HepG2 (cell line): ENCODE measurements around the gene ZC3H18. TPM values are rescaled to one million over a fixed set of nuclear protein-coding genes. Genes with fewer than 3 reads are reported as not detected.

ENCODE experiments used
- ADNP ChIP-seq: sonication (generic); formaldehyde crosslinking; IDR thresholded peaks from 2 replicates; pipeline ENCODE4 v1.4.0; 2020; ENCODE audit warnings: missing genetic modification reagents
- AGO2 ChIP-seq: fragments of 200-400 bp; formaldehyde crosslinking; optimal IDR thresholded peaks from 2 replicates; pipeline ENCODE3; 2017; ENCODE audit warnings: mild to moderate bottlenecking, low read depth, low read length, moderate library complexity
- JUNB ChIP-seq: sonication (generic); formaldehyde crosslinking; IDR thresholded peaks from 2 replicates; pipeline ENCODE4 v1.8.0; 2022; ENCODE audit warnings: missing genetic modification reagents, mild to moderate bottlenecking, borderline replicate concordance
- MED13 ChIP-seq: sonication (generic); formaldehyde crosslinking; IDR thresholded peaks from 2 replicates; pipeline ENCODE4 v1.5.0; 2020; ENCODE audit warnings: missing genetic modification reagents
- MIXL1 ChIP-seq: IDR thresholded peaks from 2 replicates; pipeline ENCODE4 v1.6.1; 2016
- MXD4 ChIP-seq: IDR thresholded peaks from 2 replicates; pipeline ENCODE4 v1.6.1; 2016; ENCODE audit warnings: mild to moderate bottlenecking, missing biosample characterization, missing genetic modification reagents
- NCOA1 ChIP-seq: sonication (generic); formaldehyde crosslinking; IDR thresholded peaks from 2 replicates; pipeline ENCODE4 v1.9.0; 2021; ENCODE audit warnings: missing genetic modification reagents
- NR3C1 ChIP-seq: sonication (generic); formaldehyde crosslinking; IDR thresholded peaks from 2 replicates; pipeline ENCODE4 v1.4.0; 2020; ENCODE audit warnings: missing genetic modification reagents
- PPARG ChIP-seq: conservative IDR thresholded peaks from 2 replicates; pipeline ENCODE4 v1.6.1; 2016; ENCODE audit warnings: missing biosample characterization, missing genetic modification reagents
- SMAD3 ChIP-seq: sonication (generic); formaldehyde crosslinking; IDR thresholded peaks from 2 replicates; pipeline ENCODE4 v1.4.0; 2020; ENCODE audit warnings: missing genetic modification reagents
- ZBTB20 ChIP-seq: sonication (generic); formaldehyde crosslinking; IDR thresholded peaks from 2 replicates; pipeline ENCODE4 v1.8.1; 2023; ENCODE audit warnings: missing genetic modification reagents, low read depth, mild to moderate bottlenecking, borderline replicate concordance
- ZFP36L2 ChIP-seq: sonication (generic); formaldehyde crosslinking; IDR thresholded peaks from 2 replicates; pipeline ENCODE4 v1.4.0; 2020; ENCODE audit warnings: missing genetic modification reagents
- ZFX ChIP-seq: sonication (generic); formaldehyde crosslinking; IDR thresholded peaks from 2 replicates; pipeline ENCODE4 v1.4.0; 2020; ENCODE audit warnings: mild to moderate bottlenecking, low read depth, missing genetic modification reagents, moderate library complexity
- ZNF160 ChIP-seq: sonication (generic); formaldehyde crosslinking; IDR thresholded peaks from 2 replicates; pipeline ENCODE4 v1.8.0; 2022; ENCODE audit warnings: mild to moderate bottlenecking, inconsistent platforms, missing genetic modification reagents
- ZNF225 ChIP-seq: sonication (generic); formaldehyde crosslinking; IDR thresholded peaks from 2 replicates; pipeline ENCODE4 v1.4.0; 2020; ENCODE audit warnings: mild to moderate bottlenecking, missing genetic modification reagents
- ZNF263 ChIP-seq: sonication (generic); formaldehyde crosslinking; IDR thresholded peaks from 2 replicates; pipeline ENCODE4 v1.4.0; 2020; ENCODE audit warnings: missing genetic modification reagents
- ZNF331 ChIP-seq: sonication (generic); formaldehyde crosslinking; IDR thresholded peaks from 2 replicates; pipeline ENCODE4 v1.4.0; 2020; ENCODE audit warnings: missing genetic modification reagents
- ZNF468 ChIP-seq: sonication (generic); formaldehyde crosslinking; IDR thresholded peaks from 2 replicates; pipeline ENCODE4 v1.8.0; 2022; ENCODE audit warnings: mild to moderate bottlenecking, moderate library complexity, missing genetic modification reagents
- ZNF891 ChIP-seq: sonication (generic); formaldehyde crosslinking; IDR thresholded peaks from 2 replicates; pipeline ENCODE4 v1.5.0; 2020; ENCODE audit warnings: mild to moderate bottlenecking, missing genetic modification reagents
- polyA plus RNA-seq, 8 experiments: library from polyadenylated mRNA; depleted of rRNA in 3 of 8; stranded (reverse) in 7 of 8; unstranded in 1 of 8; fragments of >200 nt; fragmentation: Illumina TruSeq in 4 of 8; extraction: Trizol in 4 of 8; gene quantifications; 2 replicates each; pipeline versions ENCODE4 v1.2.1 to v1.2.3, GENCODE V29; 2011 to 2016; ENCODE audit warnings: low read depth in 4 of 8, missing spikeins in 1 of 8, mixed read lengths in 1 of 8; ENCODE audit not compliant: insufficient read depth in 1 of 8
- total RNA-seq, 5 experiments: library from RNA; depleted of rRNA; stranded (reverse); fragments of >200 nt; fragmentation: Illumina TruSeq; extraction: Trizol; gene quantifications; 2 replicates each; pipeline ENCODE4 v1.2.3, GENCODE V29; 2016; ENCODE audit warnings: low read depth in 1 of 5
- TF ChIP-seq, protein P1 (sequence below): sonication (generic); formaldehyde crosslinking; IDR thresholded peaks from 2 replicates; pipeline ENCODE4 v1.5.1; 2020; ENCODE audit warnings: mild to moderate bottlenecking, moderate library complexity, missing genetic modification reagents
- TF ChIP-seq, protein P2 (sequence below): sonication (generic); formaldehyde crosslinking; IDR thresholded peaks from 2 replicates; pipeline ENCODE4 v1.9.0; 2021; ENCODE audit warnings: missing genetic modification reagents, borderline replicate concordance
- TF ChIP-seq, protein P3 (sequence below): sonication (generic); formaldehyde crosslinking; IDR thresholded peaks from 2 replicates; pipeline ENCODE4 v1.4.0; 2020; ENCODE audit warnings: missing genetic modification reagents
- TF ChIP-seq, protein P4 (sequence below), 2 experiments: sonication (generic) in 1 of 2; formaldehyde crosslinking in 1 of 2; IDR thresholded peaks; 2 replicates each; pipeline versions ENCODE4 v1.5.1 to v1.6.1; 2011 to 2020; ENCODE audit warnings: borderline replicate concordance in 1 of 2, low read depth in 1 of 2, low read length in 1 of 2, mild to moderate bottlenecking in 1 of 2, missing genetic modification reagents in 1 of 2, moderate library complexity in 1 of 2

ZC3H18 gene
- total and polyA plus RNA-seq, 2 of the 13 experiments (the other 11 are each of a cell fraction or from before 2014, with no cell fraction given): 11.2 to 27.4 TPM

DNA sequence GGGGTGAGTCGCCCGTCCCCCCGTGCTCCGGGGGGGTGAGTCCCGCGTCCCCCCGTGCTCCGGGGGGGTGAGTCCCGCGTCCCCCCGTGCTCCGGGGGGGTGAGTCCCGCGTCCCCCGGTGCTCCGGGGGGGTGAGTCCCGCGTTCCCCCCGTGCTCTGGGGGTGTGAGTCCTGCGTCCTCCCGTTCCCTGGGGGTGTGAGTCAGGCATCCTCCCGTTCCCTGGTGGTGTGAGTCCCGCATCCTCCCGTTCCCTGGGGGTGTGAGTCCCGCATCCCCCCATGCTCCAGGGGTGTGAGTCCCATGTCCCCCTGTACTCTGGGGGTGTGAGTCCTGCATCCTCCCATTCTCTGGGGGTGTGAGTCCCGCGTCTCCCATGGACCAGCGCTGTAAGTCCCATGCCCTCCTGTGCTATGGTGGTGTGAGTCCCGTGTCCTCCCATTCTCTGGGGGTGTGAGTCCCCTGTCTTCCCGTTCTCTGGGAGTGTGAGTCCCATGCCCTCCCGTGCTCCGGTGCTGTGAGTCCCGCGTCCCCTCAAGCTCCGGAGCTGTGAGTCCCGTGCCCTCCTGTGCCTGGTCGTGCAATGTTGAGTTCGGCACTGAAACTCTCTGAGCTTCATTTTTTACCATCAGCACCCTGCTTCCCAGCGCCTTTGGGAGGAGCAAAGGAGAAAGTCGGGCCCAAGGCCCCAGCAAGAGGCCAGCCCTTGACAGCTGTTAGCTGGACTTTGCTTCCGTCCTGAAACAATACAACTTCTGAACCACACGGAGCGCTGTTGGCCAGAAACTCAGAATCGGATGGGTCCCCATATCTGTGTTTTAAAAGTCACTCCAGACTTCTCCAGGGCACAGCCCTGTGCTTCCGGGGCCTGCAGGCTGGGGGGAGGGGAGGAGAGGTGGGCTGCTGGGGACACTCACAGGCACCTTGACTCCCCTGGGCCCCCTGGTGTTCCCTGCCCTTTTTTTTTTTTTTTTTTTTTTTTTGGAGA lies 11.5 kb upstream of the ZC3H18 start (continued):
- TF ChIP-seq, protein P1, sequence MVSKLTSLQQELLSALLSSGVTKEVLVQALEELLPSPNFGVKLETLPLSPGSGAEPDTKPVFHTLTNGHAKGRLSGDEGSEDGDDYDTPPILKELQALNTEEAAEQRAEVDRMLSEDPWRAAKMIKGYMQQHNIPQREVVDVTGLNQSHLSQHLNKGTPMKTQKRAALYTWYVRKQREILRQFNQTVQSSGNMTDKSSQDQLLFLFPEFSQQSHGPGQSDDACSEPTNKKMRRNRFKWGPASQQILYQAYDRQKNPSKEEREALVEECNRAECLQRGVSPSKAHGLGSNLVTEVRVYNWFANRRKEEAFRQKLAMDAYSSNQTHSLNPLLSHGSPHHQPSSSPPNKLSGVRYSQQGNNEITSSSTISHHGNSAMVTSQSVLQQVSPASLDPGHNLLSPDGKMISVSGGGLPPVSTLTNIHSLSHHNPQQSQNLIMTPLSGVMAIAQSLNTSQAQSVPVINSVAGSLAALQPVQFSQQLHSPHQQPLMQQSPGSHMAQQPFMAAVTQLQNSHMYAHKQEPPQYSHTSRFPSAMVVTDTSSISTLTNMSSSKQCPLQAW (CRISPR knock-in tag): peak; percentile 46; the same call in 1 of the 2 replicates
- no peak for TF ChIP-seq PPARG (CRISPR knock-in tag)
- 0 out of 2 replicates have a peak, but pooled peaks have one; percentile 43 for TF ChIP-seq SMAD3 (CRISPR knock-in tag)
- TF ChIP-seq MIXL1 (CRISPR knock-in tag): no peak
- no peak for TF ChIP-seq NR3C1
- peak; percentile 83; the same call in 1 of the 2 replicates for TF ChIP-seq ZNF225 (CRISPR knock-in tag)
- TF ChIP-seq ZNF891 (CRISPR knock-in tag): peak; percentile 89
- no peak for TF ChIP-seq AGO2
- no peak for TF ChIP-seq ADNP (CRISPR knock-in tag)
- TF ChIP-seq ZBTB20 (CRISPR knock-in tag): 0 out of 2 replicates have a peak, but pooled peaks have one; percentile 18
- TF ChIP-seq, protein P2, sequence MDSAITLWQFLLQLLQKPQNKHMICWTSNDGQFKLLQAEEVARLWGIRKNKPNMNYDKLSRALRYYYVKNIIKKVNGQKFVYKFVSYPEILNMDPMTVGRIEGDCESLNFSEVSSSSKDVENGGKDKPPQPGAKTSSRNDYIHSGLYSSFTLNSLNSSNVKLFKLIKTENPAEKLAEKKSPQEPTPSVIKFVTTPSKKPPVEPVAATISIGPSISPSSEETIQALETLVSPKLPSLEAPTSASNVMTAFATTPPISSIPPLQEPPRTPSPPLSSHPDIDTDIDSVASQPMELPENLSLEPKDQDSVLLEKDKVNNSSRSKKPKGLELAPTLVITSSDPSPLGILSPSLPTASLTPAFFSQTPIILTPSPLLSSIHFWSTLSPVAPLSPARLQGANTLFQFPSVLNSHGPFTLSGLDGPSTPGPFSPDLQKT: no peak
- 0 out of 2 replicates have a peak, but pooled peaks have one; percentile 47 for TF ChIP-seq NCOA1 (CRISPR knock-in tag)
- 0 out of 2 replicates have a peak, but pooled peaks have one; percentile 18 for TF ChIP-seq MED13 (CRISPR knock-in tag)
- TF ChIP-seq, protein P3, sequence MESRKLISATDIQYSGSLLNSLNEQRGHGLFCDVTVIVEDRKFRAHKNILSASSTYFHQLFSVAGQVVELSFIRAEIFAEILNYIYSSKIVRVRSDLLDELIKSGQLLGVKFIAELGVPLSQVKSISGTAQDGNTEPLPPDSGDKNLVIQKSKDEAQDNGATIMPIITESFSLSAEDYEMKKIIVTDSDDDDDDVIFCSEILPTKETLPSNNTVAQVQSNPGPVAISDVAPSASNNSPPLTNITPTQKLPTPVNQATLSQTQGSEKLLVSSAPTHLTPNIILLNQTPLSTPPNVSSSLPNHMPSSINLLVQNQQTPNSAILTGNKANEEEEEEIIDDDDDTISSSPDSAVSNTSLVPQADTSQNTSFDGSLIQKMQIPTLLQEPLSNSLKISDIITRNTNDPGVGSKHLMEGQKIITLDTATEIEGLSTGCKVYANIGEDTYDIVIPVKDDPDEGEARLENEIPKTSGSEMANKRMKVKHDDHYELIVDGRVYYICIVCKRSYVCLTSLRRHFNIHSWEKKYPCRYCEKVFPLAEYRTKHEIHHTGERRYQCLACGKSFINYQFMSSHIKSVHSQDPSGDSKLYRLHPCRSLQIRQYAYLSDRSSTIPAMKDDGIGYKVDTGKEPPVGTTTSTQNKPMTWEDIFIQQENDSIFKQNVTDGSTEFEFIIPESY (CRISPR knock-in tag): peak; percentile 49
- TF ChIP-seq, protein P4, sequence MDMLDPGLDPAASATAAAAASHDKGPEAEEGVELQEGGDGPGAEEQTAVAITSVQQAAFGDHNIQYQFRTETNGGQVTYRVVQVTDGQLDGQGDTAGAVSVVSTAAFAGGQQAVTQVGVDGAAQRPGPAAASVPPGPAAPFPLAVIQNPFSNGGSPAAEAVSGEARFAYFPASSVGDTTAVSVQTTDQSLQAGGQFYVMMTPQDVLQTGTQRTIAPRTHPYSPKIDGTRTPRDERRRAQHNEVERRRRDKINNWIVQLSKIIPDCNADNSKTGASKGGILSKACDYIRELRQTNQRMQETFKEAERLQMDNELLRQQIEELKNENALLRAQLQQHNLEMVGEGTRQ (IDR thresholded peaks at IDR 0.05; ENCODE audit: low read depth, low read length): no peak
- TF ChIP-seq, protein P4 (CRISPR knock-in tag; IDR thresholded peaks at IDR 0.05; ENCODE audit: borderline replicate concordance): no peak
- TF ChIP-seq ZNF331 (CRISPR knock-in tag): peak; percentile 22; the same call in 1 of the 2 replicates
- TF ChIP-seq JUNB (CRISPR knock-in tag): no peak
- TF ChIP-seq ZNF468 (CRISPR knock-in tag): no peak
- TF ChIP-seq ZNF263 (CRISPR knock-in tag): peak; percentile 91
- no peak for TF ChIP-seq MXD4
- TF ChIP-seq ZFP36L2 (CRISPR knock-in tag): no peak
- TF ChIP-seq ZFX (CRISPR knock-in tag): peak; percentile 65
- TF ChIP-seq ZNF160: no peak
